Ascending aorta (tissue), 2 donors: ENCODE measurements around the gene PRR36. TPM values are rescaled to one million over a fixed set of nuclear protein-coding genes. Genes with fewer than 3 reads are reported as not detected.

Experiments used
- DNase-seq, 2 donors: peaks; one replicate each; pipeline ENCODE4 v3.0.0-alpha.2; 2019; ENCODE audit warnings: low spot score in 2 of 2
- H3K27ac ChIP-seq, 2 donors: fragments of 200-600 bp; sonication (generic); one replicate each; pipeline ENCODE4 v1.5.1; 2016 to 2017; ENCODE audit warnings: mild to moderate bottlenecking in 1 of 2
- H3K27me3 ChIP-seq: fragments of 200-600 bp; sonication (generic); one replicate; pipeline ENCODE4 v1.5.1; 2017
- H3K36me3 ChIP-seq, 2 donors: fragments of 200-600 bp; sonication (generic); one replicate each; pipeline ENCODE4 v1.5.1; 2016
- H3K4me1 ChIP-seq, 2 donors: fragments of 200-600 bp; sonication (generic); one replicate each; pipeline ENCODE4 v1.5.1; 2016 to 2017; ENCODE audit warnings: mild to moderate bottlenecking in 1 of 2
- H3K4me3 ChIP-seq, 2 donors: fragments of 200-600 bp; sonication (generic); one replicate each; pipeline ENCODE4 v1.5.1; 2016 to 2017; ENCODE audit warnings: mild to moderate bottlenecking in 1 of 2
- H3K9me3 ChIP-seq, 2 donors: fragments of 200-600 bp; sonication (generic); one replicate each; pipeline ENCODE4 v1.5.1; 2016
- intact Hi-C: fragments of 100-400 bp; cut with DNase I; formaldehyde crosslinking; loops from one replicate; pipeline ENCODE4 v1.15.1; 2023
- total RNA-seq: library from RNA; depleted of rRNA; stranded (reverse); fragments of >200 nt; gene quantifications from one replicate; pipeline ENCODE4 v1.1.0, GENCODE V29; 2016
- TF ChIP-seq, protein P1 (sequence below), 3 experiments: fragments of 200-600 bp in 2 of 3; fragments of 450-650 bp in 1 of 3; sonication (generic) in 2 of 3; IDR thresholded peaks; one replicate each; pipeline ENCODE4 v1.5.1; 2016 to 2019; ENCODE audit warnings: antibody characterized with exemption in 3 of 3, mild to moderate bottlenecking in 1 of 3, moderate library complexity in 1 of 3

The PRR36 gene
- total RNA-seq, 1 donor from 2014 or later = not detected

DNA sequence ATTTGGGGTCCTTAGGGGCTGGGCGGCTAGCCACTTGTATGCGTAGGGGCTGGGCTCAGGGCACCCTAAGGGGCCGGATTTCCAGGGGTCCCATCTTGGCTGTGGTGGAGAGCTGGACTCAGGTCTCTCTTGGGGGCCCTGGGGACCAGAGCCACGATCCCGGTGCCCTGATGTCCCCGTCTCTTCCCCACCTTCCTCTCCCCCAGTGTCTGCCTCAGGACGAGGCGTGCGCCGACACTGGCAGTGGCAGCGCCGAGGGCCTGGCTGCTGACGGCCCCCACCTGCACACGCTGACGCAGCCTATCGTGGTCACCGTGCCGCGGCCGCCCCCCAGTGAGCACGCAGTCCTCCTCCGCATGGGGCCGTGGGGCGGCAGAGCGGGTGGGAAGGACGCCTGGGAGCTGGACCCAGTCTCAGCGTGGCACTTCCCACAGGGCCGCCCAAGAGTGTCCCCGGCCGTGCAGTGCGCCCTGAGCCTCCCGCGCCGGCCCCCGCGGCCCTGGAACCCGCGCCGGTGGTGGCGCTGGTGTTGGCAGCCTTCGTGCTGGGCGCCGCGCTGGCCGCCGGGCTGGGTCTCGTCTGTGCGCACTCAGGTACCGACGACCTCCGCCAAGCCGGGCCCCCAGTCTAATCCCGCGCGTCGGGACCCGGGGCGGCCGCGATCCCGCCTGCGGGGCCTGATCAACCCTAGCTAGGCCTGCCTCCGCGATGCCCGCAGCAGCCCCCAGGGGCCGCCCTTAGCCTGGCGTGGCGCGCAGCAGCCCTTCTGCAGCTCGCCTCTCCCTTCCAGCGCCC lies 43.3 kb upstream of the PRR36 start:
- Histone ChIP-seq H3K4me1 (peaks cover 36 to 37% of the 10 kb centered on the region in 2 donors), H3K27ac (peak overlapping the region; percentile 11 to 44), H3K9me3 (no peaks in the 10 kb centered on the region), H3K27me3 (peaks cover 13% of the 10 kb centered on the region), H3K36me3 (peaks cover 13 to 14% of the 10 kb centered on the region in 2 donors), H3K4me3 (peak overlapping the region; percentile 29 to 62)
- intact Hi-C loops = loop anchor here (5.0 kb wide), 1 partner anchor 90 kb away; no protein-coding TSS in a partner anchor
- TF ChIP-seq, protein P1, sequence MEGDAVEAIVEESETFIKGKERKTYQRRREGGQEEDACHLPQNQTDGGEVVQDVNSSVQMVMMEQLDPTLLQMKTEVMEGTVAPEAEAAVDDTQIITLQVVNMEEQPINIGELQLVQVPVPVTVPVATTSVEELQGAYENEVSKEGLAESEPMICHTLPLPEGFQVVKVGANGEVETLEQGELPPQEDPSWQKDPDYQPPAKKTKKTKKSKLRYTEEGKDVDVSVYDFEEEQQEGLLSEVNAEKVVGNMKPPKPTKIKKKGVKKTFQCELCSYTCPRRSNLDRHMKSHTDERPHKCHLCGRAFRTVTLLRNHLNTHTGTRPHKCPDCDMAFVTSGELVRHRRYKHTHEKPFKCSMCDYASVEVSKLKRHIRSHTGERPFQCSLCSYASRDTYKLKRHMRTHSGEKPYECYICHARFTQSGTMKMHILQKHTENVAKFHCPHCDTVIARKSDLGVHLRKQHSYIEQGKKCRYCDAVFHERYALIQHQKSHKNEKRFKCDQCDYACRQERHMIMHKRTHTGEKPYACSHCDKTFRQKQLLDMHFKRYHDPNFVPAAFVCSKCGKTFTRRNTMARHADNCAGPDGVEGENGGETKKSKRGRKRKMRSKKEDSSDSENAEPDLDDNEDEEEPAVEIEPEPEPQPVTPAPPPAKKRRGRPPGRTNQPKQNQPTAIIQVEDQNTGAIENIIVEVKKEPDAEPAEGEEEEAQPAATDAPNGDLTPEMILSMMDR (IDR thresholded peaks at IDR 0.05) = peak; percentile 56 to 66 (median 56)
- no peak for DNase-seq

DNA sequence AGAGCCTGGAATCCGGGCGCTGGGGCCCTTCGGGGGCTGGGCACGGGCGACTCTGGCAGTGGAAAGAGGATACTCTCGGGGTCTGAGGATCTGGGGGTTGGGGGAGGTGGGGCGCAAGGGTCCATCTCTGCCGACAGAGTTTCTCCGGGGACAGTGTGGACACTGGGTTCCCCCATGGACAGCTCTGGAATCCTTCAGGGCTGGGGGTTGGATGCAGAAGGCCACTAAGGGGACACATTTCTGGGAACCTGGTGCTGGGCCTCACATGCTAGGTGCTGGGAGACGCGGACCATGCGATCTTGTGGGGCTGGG lies 42.7 kb upstream of the PRR36 start:
- H3K27me3 ChIP-seq = peaks cover 13% of the 10 kb centered on the region

DNA sequence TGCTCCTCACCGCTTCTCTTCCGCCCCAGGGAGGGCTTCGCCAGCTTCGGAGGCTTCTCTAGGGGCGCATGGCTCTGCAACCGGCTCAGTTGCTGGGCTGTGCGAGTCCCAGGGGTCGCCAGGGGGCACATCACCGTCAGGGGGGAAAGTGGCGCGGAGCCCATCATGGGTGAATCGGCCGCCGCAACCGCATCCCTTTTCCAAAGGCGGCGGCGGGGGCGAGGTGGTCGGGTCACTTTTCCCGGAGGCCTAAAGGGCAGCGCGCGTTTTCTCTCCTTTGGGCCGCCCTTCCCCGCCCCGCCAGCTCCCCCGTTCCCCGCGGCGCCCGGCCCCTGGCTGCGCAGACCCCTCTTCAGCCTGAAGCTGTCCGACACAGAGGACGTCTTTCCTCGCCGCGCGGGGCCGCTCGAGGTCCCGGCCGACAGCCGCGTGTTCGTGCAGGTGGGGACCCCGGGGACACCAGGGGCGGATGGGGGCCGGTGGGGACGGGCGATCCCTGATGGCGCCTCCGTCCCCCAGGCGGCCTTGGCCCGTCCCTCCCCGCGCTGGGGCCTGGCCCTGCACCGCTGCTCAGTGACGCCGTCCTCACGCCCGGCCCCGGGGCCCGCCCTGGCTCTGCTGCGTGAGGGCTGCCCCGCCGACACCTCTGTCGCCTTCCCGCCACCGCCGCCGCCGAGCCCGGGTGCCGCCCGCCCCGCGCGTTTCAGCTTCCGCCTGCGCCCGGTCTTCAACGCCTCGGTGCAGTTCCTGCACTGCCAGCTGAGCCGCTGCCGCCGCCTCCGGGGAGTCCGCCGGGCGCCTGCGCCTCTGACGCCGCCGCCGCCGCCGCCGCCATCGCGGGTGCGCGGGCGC lies 42.1 kb upstream of the PRR36 start:
- TF ChIP-seq, protein P1 (IDR thresholded peaks at IDR 0.05) = no peak
- H3K27me3 ChIP-seq = peaks cover 13% of the 10 kb centered on the region
- intact Hi-C loops = loop anchor here (5.0 kb wide), 1 partner anchor 89 kb away; no protein-coding TSS in a partner anchor

More for the DNA sequence above, 42.7 kb upstream of the PRR36 start:
- Histone ChIP-seq H3K4me3 (peak overlapping the region; percentile 45 to 62), H3K4me1 (peaks cover 32% of the 10 kb centered on the region in 2 donors), H3K27ac (peak overlapping the region; percentile 11 to 44), H3K9me3 (no peaks in the 10 kb centered on the region), H3K36me3 (peaks cover 14% of the 10 kb centered on the region in 2 donors)
- DNase-seq = no peak
- TF ChIP-seq, protein P1 (IDR thresholded peaks at IDR 0.05) = no peak
- intact Hi-C loops = loop anchor here (5.0 kb wide), 1 partner anchor 90 kb away; no protein-coding TSS in a partner anchor

DNA sequence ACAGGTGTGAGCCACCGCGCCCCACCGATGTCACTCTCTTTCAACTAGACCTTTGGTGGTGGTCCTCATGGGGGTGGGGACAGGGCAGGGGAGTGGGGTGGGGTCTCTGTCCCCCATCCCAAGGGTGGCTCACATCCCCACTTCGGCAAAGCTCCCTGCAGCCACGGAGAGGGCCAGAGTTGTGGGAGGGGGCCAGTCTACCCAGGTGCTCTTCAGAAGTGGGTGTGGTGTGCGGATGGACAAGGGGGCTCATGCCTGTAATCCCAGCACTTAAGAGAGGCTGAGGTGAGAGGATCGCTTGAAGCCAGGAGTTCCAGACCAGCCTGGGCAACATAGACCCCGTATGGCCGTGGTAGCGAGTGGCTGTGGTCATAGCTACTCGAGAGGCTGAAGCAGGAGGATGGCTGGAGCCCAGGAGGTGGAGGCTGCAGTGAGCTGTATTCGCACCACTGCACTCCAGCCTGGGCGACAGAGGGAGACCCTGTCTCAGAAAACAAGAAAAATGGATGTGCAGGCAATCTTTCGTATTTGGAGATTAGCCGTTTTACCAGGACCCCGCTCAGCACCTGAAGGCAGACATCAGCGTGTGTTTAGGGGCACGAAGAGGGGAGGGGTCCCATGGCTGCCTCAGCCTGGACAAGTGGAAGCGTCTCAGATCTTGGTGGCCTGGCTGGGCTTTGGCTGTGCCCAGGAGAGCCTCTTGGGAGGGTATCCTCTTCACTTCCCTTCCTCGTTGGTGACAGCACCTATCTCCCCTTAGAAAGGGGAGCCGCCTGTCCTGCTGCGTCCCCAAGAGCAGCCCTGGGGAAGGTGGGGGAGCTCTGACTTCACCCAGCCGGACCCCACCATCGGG lies 41.3 kb upstream of the PRR36 start:
- Histone ChIP-seq H3K27ac (no peak overlapping the region), H3K36me3 (peaks cover 27 to 28% of the 10 kb centered on the region in 2 donors), H3K4me1 (peaks cover 21 to 22% of the 10 kb centered on the region in 2 donors), H3K27me3 (peaks cover 13% of the 10 kb centered on the region), H3K4me3 (peak overlapping the region in 1 of 2 donors; percentile 62), H3K9me3 (no peaks in the 10 kb centered on the region)
- intact Hi-C loops = loop anchor here (5.0 kb wide), 1 partner anchor 88 kb away; no protein-coding TSS in a partner anchor
- DNase-seq = no peak
- TF ChIP-seq, protein P1 (IDR thresholded peaks at IDR 0.05) = no peak

More for the DNA sequence above, 42.1 kb upstream of the PRR36 start:
- Histone ChIP-seq H3K36me3 (peaks cover 18 to 20% of the 10 kb centered on the region in 2 donors), H3K9me3 (no peaks in the 10 kb centered on the region), H3K27ac (no peak overlapping the region), H3K4me3 (peak overlapping the region; percentile 45 to 62), H3K4me1 (peaks cover 26 to 27% of the 10 kb centered on the region in 2 donors)
- DNase-seq = no peak

DNA sequence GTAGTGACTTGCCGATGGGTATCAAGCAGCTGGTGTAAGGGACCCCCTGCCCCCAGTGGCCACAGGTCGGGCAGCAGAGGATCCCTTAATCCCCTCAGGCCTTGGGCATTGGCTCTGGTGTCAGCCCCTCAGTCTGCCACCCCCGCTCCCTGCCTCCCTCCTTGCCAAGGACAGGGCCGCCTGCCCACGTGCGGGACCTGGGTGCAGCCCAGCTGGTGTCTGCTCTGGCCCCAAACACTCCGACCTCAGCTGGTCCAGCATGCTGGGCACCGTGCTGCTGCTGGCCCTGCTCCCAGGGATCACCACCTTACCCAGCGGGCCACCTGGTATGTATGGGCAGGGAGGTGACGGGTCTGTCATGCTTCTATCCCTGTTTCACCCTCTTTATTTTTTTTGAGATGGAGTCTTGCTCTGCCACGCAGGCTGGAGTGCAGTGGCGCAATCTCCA lies 40.4 kb upstream of the PRR36 start, which contains the start of gene TGFBR3L:
Gene TGFBR3L (plus strand): TSS at position 233 of the 448 bp plus-strand sequence.
- Histone ChIP-seq H3K9me3 (no peaks in the 10 kb centered on the region), H3K27me3 (peaks cover 13% of the 10 kb centered on the region), H3K27ac (no peak within 1 kb of the TSS), H3K36me3 (peaks cover 35 to 37% of the 10 kb centered on the region in 2 donors), H3K4me1 (peaks cover 17% of the 10 kb centered on the region in 2 donors), H3K4me3 (no peak within 1 kb of the TSS)
- DNase-seq = no peak
- intact Hi-C loops = loop anchor here (5.0 kb wide), 1 partner anchor 87 kb away; no protein-coding TSS in a partner anchor
- TF ChIP-seq, protein P1 (IDR thresholded peaks at IDR 0.05) = no peak
